Measurements from ENCODE around the gene ABCA4.

ABCA4 gene

GRCh38 chr1:94142022-94142421, 21.1 kb upstream of the ABCA4 start:
- Histone ChIP-seq H2BK120ac (ENCODE audit: insufficient read depth, low read length, poor library complexity) (no peak overlapping the region), H3K79me2 (ENCODE audit: control insufficient read depth, insufficient read depth, low read length, poor library complexity) (no peaks in the 10 kb centered on the region), H4K8ac (ENCODE audit: low read depth, low read length) (no peak overlapping the region), H3K23ac (ENCODE audit: low read length) (no peak overlapping the region), H3K9ac (ENCODE audit: low read length) (no peak overlapping the region), H3K18ac (ENCODE audit: low read length) (no peak overlapping the region), H2BK5ac (ENCODE audit: low read depth, low read length, poor library complexity) (no peak overlapping the region), H3K9me3 (ENCODE audit: insufficient read depth, low read depth, low read length) (no peaks in the 10 kb centered on the region), H4K12ac (ENCODE audit: low read depth, low read length) (no peak overlapping the region), H4K91ac (ENCODE audit: low read depth, low read length) (no peak overlapping the region), H3K4me2 (ENCODE audit: low read length) (no peak overlapping the region), H3K79me1 (ENCODE audit: low read length) (peaks cover 2% of the 10 kb centered on the region), H2BK12ac (ENCODE audit: low read length) (no peak overlapping the region), H3K36me3 (ENCODE audit: control insufficient read depth in 1 of 2, insufficient read depth in 2 of 2, low read length in 2 of 2) (no peaks in the 10 kb centered on the region), H3K14ac (ENCODE audit: low read length) (no peak overlapping the region), H3K4ac (ENCODE audit: low read depth, low read length) (no peak overlapping the region), H3K27me3 (ENCODE audit: insufficient read depth, low read length) (no peaks in the 10 kb centered on the region), H3K4me1 (ENCODE audit: control insufficient read depth in 1 of 2, insufficient read depth in 2 of 2, low read length in 2 of 2) (peaks cover 3 to 4% of the 10 kb centered on the region in 2 experiments), H2AK5ac (ENCODE audit: low read length) (no peak overlapping the region), H3K27ac (ENCODE audit: low read depth, low read length) (no peak overlapping the region), H2AFZ (ENCODE audit: insufficient read depth, low read length, poor library complexity) (no peak overlapping the region), H3K4me3 (ENCODE audit: low read depth, low read length) (no peak overlapping the region)
- no CpG with 5 or more reads among the region's 1 CpG for WGBS (ENCODE audit: extremely low coverage, insufficient coverage, insufficient read length)
- DNase-seq, result no peak

- H2BK12ac ChIP-seq (ENCODE audit: low read length), result no peak overlapping the region
- peak overlapping the region; percentile 6 for H3K27ac ChIP-seq (ENCODE audit: low read depth, low read length)
- no peak overlapping the region for H3K18ac ChIP-seq (ENCODE audit: low read length)
- peaks cover 20% of the 10 kb centered on the region for H3K79me1 ChIP-seq (ENCODE audit: low read length)
- H2BK5ac ChIP-seq (ENCODE audit: low read depth, low read length, poor library complexity), result no peak overlapping the region
- H3K27me3 ChIP-seq (ENCODE audit: insufficient read depth, low read length), result no peaks in the 10 kb centered on the region
- H4K8ac ChIP-seq (ENCODE audit: low read depth, low read length), result no peak overlapping the region
- no peak overlapping the region for H3K23ac ChIP-seq (ENCODE audit: low read length)
- no peak overlapping the region for H3K9ac ChIP-seq (ENCODE audit: low read length)
- no peak overlapping the region for H2AFZ ChIP-seq (ENCODE audit: insufficient read depth, low read length, poor library complexity)
- H3K14ac ChIP-seq (ENCODE audit: low read length), result no peak overlapping the region
- H3K4me3 ChIP-seq (ENCODE audit: low read depth, low read length), result no peak overlapping the region
- H2AK5ac ChIP-seq (ENCODE audit: low read length), result no peak overlapping the region
- H3K9me3 ChIP-seq (ENCODE audit: insufficient read depth, low read depth, low read length), result peaks cover 6% of the 10 kb centered on the region
- H4K12ac ChIP-seq (ENCODE audit: low read depth, low read length), result no peak overlapping the region
- no peak overlapping the region for H3K4ac ChIP-seq (ENCODE audit: low read depth, low read length)
- no peak overlapping the region for H4K91ac ChIP-seq (ENCODE audit: low read depth, low read length)
- H2BK120ac ChIP-seq (ENCODE audit: insufficient read depth, low read length, poor library complexity), result peak overlapping the region; percentile 36
- peaks cover 0 to 5% of the 10 kb centered on the region in 2 experiments for H3K36me3 ChIP-seq (ENCODE audit: control insufficient read depth in 1 of 2, insufficient read depth in 2 of 2, low read length in 2 of 2)
- H3K79me2 ChIP-seq (ENCODE audit: control insufficient read depth, insufficient read depth, low read length, poor library complexity), result no peaks in the 10 kb centered on the region
- DNase-seq, result no peak
- peaks cover 10 to 13% of the 10 kb centered on the region in 2 experiments for H3K4me1 ChIP-seq (ENCODE audit: control insufficient read depth in 1 of 2, insufficient read depth in 2 of 2, low read length in 2 of 2)
- H3K4me2 ChIP-seq (ENCODE audit: low read length), result no peak overlapping the region
- no CpG with 5 or more reads among the region's 5 CpGs for WGBS (ENCODE audit: extremely low coverage, insufficient coverage, insufficient read length)
Observed at GRCh38 chr1:94132111-94132510, 11.2 kb upstream of the ABCA4 start.

- Histone ChIP-seq H4K91ac (ENCODE audit: low read depth, low read length) (peak overlapping the region; percentile 38), H3K79me2 (ENCODE audit: control insufficient read depth, insufficient read depth, low read length, poor library complexity) (no peaks in the 10 kb centered on the region), H4K12ac (ENCODE audit: low read depth, low read length) (no peak overlapping the region), H3K4ac (ENCODE audit: low read depth, low read length) (peak overlapping the region; percentile 26), H3K14ac (ENCODE audit: low read length) (peak overlapping the region; percentile 40), H3K27me3 (ENCODE audit: insufficient read depth, low read length) (no peaks in the 10 kb centered on the region), H2AFZ (ENCODE audit: insufficient read depth, low read length, poor library complexity) (peak overlapping the region; percentile 15), H3K9ac (ENCODE audit: low read length) (no peak overlapping the region), H3K23ac (ENCODE audit: low read length) (no peak overlapping the region), H3K4me3 (ENCODE audit: low read depth, low read length) (no peak overlapping the region), H3K79me1 (ENCODE audit: low read length) (peaks cover 20% of the 10 kb centered on the region), H3K18ac (ENCODE audit: low read length) (peak overlapping the region; percentile 40), H3K27ac (ENCODE audit: low read depth, low read length) (peak overlapping the region; percentile 12), H2BK120ac (ENCODE audit: insufficient read depth, low read length, poor library complexity) (peak overlapping the region; percentile 94), H4K8ac (ENCODE audit: low read depth, low read length) (peak overlapping the region; percentile 31), H3K4me1 (ENCODE audit: control insufficient read depth in 1 of 2, insufficient read depth in 2 of 2, low read length in 2 of 2) (peaks cover 11 to 14% of the 10 kb centered on the region in 2 experiments), H2BK5ac (ENCODE audit: low read depth, low read length, poor library complexity) (peak overlapping the region; percentile 78), H2AK5ac (ENCODE audit: low read length) (peak overlapping the region; percentile 76), H2BK12ac (ENCODE audit: low read length) (peak overlapping the region; percentile 80), H3K9me3 (ENCODE audit: insufficient read depth, low read depth, low read length) (peaks cover 6% of the 10 kb centered on the region), H3K36me3 (ENCODE audit: control insufficient read depth in 1 of 2, insufficient read depth in 2 of 2, low read length in 2 of 2) (peaks cover 0 to 5% of the 10 kb centered on the region in 2 experiments), H3K4me2 (ENCODE audit: low read length) (no peak overlapping the region)
- no CpG with 5 or more reads among the region's 8 CpGs for WGBS (ENCODE audit: extremely low coverage, insufficient coverage, insufficient read length)
- DNase-seq, result peak in 1 of 2 donors; percentile 49
Observed at GRCh38 chr1:94130851-94131595, 10.1 kb upstream of the ABCA4 start.

- Histone ChIP-seq H3K23ac (ENCODE audit: low read length) (no peak overlapping the region), H2AFZ (ENCODE audit: insufficient read depth, low read length, poor library complexity) (no peak overlapping the region), H3K14ac (ENCODE audit: low read length) (no peak overlapping the region), H3K79me2 (ENCODE audit: control insufficient read depth, insufficient read depth, low read length, poor library complexity) (no peaks in the 10 kb centered on the region), H4K8ac (ENCODE audit: low read depth, low read length) (no peak overlapping the region), H3K4me1 (ENCODE audit: control insufficient read depth in 1 of 2, insufficient read depth in 2 of 2, low read length in 2 of 2) (peaks cover 17% of the 10 kb centered on the region in 2 experiments), H3K36me3 (ENCODE audit: control insufficient read depth in 1 of 2, insufficient read depth in 2 of 2, low read length in 2 of 2) (no peaks in the 10 kb centered on the region), H2AK5ac (ENCODE audit: low read length) (no peak overlapping the region), H2BK5ac (ENCODE audit: low read depth, low read length, poor library complexity) (no peak overlapping the region), H4K91ac (ENCODE audit: low read depth, low read length) (no peak overlapping the region), H3K18ac (ENCODE audit: low read length) (no peak overlapping the region), H3K4me2 (ENCODE audit: low read length) (no peak overlapping the region), H3K9ac (ENCODE audit: low read length) (no peak overlapping the region), H3K27ac (ENCODE audit: low read depth, low read length) (no peak overlapping the region), H2BK12ac (ENCODE audit: low read length) (no peak overlapping the region), H3K4me3 (ENCODE audit: low read depth, low read length) (no peak overlapping the region), H3K9me3 (ENCODE audit: insufficient read depth, low read depth, low read length) (no peaks in the 10 kb centered on the region), H3K27me3 (ENCODE audit: insufficient read depth, low read length) (no peaks in the 10 kb centered on the region), H3K79me1 (ENCODE audit: low read length) (peaks cover 25% of the 10 kb centered on the region), H4K12ac (ENCODE audit: low read depth, low read length) (no peak overlapping the region), H3K4ac (ENCODE audit: low read depth, low read length) (no peak overlapping the region), H2BK120ac (ENCODE audit: insufficient read depth, low read length, poor library complexity) (no peak overlapping the region)
- no peak for DNase-seq
- no CpG with 5 or more reads among the region's 3 CpGs for WGBS (ENCODE audit: extremely low coverage, insufficient coverage, insufficient read length)
Observed at GRCh38 chr1:94126651-94127050, 5.7 kb upstream of the ABCA4 start.
